ENCODE data around the gene ZNF132. TPM values are rescaled to one million over a fixed set of nuclear protein-coding genes. Genes with fewer than 3 reads are reported as not detected.

The ZNF132 gene
- total and polyA plus RNA-seq, 2 experiments from 2014 or later: 2.2 to 5.2 TPM

DNA sequence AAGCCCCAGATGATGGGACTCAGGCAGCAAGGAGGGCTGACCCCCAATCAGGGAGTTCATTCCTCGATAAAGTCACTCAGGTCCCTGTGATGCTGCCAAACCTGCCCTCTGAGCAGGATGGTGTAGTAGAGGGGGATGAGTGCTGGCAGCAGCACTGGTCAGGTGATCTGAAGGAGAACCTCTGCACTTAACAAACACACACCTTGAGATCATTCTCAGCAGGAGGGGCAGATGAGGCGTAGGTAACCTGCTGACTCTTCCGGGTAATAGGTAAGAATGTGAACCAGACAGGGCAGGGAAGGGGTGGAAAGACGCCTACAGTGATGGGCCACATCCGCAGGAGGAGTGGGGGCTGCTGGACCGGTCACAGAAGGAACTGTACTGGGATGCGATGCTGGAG is 39.4 kb upstream of the ZNF132 start (continued):
- TF ChIP-seq, protein P1, sequence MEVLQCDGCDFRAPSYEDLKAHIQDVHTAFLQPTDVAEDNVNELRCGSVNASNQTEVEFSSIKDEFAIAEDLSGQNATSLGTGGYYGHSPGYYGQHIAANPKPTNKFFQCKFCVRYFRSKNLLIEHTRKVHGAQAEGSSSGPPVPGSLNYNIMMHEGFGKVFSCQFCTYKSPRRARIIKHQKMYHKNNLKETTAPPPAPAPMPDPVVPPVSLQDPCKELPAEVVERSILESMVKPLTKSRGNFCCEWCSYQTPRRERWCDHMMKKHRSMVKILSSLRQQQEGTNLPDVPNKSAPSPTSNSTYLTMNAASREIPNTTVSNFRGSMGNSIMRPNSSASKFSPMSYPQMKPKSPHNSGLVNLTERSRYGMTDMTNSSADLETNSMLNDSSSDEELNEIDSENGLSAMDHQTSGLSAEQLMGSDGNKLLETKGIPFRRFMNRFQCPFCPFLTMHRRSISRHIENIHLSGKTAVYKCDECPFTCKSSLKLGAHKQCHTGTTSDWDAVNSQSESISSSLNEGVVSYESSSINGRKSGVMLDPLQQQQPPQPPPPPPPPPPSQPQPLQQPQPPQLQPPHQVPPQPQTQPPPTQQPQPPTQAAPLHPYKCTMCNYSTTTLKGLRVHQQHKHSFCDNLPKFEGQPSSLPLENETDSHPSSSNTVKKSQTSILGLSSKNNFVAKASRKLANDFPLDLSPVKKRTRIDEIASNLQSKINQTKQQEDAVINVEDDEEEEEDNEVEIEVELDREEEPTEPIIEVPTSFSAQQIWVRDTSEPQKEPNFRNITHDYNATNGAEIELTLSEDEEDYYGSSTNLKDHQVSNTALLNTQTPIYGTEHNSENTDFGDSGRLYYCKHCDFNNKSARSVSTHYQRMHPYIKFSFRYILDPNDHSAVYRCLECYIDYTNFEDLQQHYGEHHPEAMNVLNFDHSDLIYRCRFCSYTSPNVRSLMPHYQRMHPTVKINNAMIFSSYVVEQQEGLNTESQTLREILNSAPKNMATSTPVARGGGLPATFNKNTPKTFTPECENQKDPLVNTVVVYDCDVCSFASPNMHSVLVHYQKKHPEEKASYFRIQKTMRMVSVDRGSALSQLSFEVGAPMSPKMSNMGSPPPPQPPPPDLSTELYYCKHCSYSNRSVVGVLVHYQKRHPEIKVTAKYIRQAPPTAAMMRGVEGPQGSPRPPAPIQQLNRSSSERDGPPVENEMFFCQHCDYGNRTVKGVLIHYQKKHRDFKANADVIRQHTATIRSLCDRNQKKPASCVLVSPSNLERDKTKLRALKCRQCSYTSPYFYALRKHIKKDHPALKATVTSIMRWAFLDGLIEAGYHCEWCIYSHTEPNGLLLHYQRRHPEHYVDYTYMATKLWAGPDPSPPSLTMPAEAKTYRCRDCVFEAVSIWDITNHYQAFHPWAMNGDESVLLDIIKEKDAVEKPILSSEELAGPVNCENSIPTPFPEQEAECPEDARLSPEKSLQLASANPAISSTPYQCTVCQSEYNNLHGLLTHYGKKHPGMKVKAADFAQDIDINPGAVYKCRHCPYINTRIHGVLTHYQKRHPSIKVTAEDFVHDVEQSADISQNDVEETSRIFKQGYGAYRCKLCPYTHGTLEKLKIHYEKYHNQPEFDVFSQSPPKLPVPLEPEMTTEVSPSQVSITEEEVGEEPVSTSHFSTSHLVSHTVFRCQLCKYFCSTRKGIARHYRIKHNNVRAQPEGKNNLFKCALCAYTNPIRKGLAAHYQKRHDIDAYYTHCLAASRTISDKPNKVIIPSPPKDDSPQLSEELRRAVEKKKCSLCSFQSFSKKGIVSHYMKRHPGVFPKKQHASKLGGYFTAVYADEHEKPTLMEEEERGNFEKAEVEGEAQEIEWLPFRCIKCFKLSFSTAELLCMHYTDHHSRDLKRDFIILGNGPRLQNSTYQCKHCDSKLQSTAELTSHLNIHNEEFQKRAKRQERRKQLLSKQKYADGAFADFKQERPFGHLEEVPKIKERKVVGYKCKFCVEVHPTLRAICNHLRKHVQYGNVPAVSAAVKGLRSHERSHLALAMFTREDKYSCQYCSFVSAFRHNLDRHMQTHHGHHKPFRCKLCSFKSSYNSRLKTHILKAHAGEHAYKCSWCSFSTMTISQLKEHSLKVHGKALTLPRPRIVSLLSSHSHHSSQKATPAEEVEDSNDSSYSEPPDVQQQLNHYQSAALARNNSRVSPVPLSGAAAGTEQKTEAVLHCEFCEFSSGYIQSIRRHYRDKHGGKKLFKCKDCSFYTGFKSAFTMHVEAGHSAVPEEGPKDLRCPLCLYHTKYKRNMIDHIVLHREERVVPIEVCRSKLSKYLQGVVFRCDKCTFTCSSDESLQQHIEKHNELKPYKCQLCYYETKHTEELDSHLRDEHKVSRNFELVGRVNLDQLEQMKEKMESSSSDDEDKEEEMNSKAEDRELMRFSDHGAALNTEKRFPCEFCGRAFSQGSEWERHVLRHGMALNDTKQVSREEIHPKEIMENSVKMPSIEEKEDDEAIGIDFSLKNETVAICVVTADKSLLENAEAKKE (CRISPR knock-in tag; IDR thresholded peaks at IDR 0.05): no peak
- TF ChIP-seq, protein P2, sequence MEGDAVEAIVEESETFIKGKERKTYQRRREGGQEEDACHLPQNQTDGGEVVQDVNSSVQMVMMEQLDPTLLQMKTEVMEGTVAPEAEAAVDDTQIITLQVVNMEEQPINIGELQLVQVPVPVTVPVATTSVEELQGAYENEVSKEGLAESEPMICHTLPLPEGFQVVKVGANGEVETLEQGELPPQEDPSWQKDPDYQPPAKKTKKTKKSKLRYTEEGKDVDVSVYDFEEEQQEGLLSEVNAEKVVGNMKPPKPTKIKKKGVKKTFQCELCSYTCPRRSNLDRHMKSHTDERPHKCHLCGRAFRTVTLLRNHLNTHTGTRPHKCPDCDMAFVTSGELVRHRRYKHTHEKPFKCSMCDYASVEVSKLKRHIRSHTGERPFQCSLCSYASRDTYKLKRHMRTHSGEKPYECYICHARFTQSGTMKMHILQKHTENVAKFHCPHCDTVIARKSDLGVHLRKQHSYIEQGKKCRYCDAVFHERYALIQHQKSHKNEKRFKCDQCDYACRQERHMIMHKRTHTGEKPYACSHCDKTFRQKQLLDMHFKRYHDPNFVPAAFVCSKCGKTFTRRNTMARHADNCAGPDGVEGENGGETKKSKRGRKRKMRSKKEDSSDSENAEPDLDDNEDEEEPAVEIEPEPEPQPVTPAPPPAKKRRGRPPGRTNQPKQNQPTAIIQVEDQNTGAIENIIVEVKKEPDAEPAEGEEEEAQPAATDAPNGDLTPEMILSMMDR (conservative IDR thresholded peaks at IDR 0.05; ENCODE audit: low read depth in 2 of 2): no peak
- TF ChIP-seq NANOG (IDR thresholded peaks at IDR 0.05; ENCODE audit: borderline replicate concordance) (no peak), POLR2AphosphoS5 (IDR thresholded peaks at IDR 0.05; ENCODE audit: low read depth) (no peak)

DNA sequence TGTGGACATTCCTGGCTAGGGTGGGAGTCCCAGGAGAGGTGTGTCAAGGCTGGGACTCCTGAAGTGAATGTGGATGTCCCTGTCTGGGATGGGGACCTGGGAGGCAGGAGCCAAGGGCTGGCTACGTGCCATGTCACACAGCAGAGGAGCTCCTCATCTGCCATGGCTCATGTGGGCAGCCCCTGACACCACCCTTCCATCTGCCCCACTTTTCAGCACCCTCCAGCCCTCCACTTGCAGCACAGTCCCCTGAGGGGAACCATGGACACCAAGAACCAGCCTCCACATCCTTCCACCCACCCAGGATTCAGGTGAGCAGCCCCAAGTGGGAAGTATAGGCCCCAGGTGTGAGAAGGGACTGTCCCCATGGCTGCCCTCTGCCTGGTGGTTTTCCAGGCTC is 37.9 kb upstream of the ZNF132 start:
- no peaks in the 10 kb centered on the region for H3K36me3 ChIP-seq (ENCODE audit: insufficient read depth)
- no peaks in the 10 kb centered on the region for H3K9me2 ChIP-seq (ENCODE audit: insufficient read depth)
- H3K27me3 ChIP-seq (ENCODE audit: insufficient read depth): no peaks in the 10 kb centered on the region
- ATAC-seq (no peak), DNase-seq (ENCODE audit: low spot score) (no peak)
- H4K20me1 ChIP-seq (replicated peaks; ENCODE audit: insufficient read depth): no peaks in the 10 kb centered on the region; the same call in 1 of the 2 replicates
- H3K4me1 ChIP-seq (ENCODE audit: insufficient read depth): peaks cover 4% of the 10 kb centered on the region; the same call in 1 of the 2 replicates
- H3K79me2 ChIP-seq (replicated peaks; ENCODE audit: insufficient read depth): no peaks in the 10 kb centered on the region
- peaks cover 10% of the 10 kb centered on the region for H3K4me1 Mint-ChIP-seq
- H3F3A ChIP-seq (replicated peaks; ENCODE audit: low read depth): peaks cover 13% of the 10 kb centered on the region
- no peak overlapping the region for H3K4me3 ChIP-seq
- H3K4me3 Mint-ChIP-seq: no peak overlapping the region
- peaks cover 3% of the 10 kb centered on the region; the same call in 1 of the 3 replicates for H3K36me3 Mint-ChIP-seq (ENCODE audit: low read depth)
- H3K27ac Mint-ChIP-seq: no peak overlapping the region
- peaks cover 23% of the 10 kb centered on the region for H3K27me3 Mint-ChIP-seq (ENCODE audit: insufficient read depth, low read depth, poor library complexity)
- no peak overlapping the region for H3K27ac ChIP-seq (ENCODE audit: low read depth)
- no peak overlapping the region for H3K4me2 ChIP-seq
- no peak overlapping the region for H2AFZ ChIP-seq
- H3K9me3 Mint-ChIP-seq: no peaks in the 10 kb centered on the region; the same call in 2 of the 3 replicates
- TF ChIP-seq, protein P3, sequence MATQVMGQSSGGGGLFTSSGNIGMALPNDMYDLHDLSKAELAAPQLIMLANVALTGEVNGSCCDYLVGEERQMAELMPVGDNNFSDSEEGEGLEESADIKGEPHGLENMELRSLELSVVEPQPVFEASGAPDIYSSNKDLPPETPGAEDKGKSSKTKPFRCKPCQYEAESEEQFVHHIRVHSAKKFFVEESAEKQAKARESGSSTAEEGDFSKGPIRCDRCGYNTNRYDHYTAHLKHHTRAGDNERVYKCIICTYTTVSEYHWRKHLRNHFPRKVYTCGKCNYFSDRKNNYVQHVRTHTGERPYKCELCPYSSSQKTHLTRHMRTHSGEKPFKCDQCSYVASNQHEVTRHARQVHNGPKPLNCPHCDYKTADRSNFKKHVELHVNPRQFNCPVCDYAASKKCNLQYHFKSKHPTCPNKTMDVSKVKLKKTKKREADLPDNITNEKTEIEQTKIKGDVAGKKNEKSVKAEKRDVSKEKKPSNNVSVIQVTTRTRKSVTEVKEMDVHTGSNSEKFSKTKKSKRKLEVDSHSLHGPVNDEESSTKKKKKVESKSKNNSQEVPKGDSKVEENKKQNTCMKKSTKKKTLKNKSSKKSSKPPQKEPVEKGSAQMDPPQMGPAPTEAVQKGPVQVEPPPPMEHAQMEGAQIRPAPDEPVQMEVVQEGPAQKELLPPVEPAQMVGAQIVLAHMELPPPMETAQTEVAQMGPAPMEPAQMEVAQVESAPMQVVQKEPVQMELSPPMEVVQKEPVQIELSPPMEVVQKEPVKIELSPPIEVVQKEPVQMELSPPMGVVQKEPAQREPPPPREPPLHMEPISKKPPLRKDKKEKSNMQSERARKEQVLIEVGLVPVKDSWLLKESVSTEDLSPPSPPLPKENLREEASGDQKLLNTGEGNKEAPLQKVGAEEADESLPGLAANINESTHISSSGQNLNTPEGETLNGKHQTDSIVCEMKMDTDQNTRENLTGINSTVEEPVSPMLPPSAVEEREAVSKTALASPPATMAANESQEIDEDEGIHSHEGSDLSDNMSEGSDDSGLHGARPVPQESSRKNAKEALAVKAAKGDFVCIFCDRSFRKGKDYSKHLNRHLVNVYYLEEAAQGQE (IDR thresholded peaks at IDR 0.05; ENCODE audit: unreplicated experiment): no peak
